GM21526 (cell line): ENCODE results near the gene DACH1.

ENCODE experiments used
- ATAC-seq: cut with Tn5 transposase; IDR thresholded peaks from one replicate; pipeline ENCODE4 v1.9.1; 2021; ENCODE audit warnings: moderate library complexity; ENCODE audit not compliant: unreplicated experiment, low FRiP score

The DACH1 gene

DNA sequence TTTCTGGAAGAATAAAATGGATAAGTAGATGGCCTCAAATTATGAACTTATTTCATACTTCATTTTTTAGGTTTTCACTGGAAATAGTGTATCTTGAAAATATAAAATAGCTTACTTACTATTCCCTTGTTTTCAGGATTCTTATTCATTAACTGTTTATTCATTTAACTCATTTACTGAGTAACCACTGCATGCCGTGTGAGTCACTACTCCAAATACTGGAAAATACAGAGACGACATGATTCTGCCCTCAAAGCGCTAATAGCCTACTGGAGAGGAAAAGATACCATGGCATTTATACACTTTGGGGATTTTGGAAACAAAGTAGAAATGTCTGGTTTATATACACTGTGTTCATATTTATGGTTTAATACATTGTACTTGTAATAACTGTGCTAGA lies 270.9 kb downstream of the DACH1 start:
- no peak for ATAC-seq

DNA sequence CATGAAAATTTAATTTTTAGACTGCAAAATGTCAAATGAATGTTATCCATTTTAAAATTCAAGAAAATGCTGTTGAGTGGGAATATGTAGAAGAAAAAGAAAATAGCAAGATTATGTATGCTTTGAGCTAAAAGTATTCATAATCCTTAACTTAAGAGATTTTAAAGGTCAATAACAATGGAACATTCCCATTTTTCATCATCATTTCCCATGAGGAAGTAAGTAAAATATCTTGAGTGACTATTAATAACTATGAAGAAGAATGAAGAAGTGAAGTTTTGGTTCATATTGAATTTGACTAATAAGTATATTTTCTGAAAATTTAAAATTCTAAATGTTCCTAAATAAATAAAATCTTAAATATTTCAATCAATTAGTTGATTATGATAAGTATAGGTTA lies 273.4 kb downstream of the DACH1 start:
- ATAC-seq: no peak

DNA sequence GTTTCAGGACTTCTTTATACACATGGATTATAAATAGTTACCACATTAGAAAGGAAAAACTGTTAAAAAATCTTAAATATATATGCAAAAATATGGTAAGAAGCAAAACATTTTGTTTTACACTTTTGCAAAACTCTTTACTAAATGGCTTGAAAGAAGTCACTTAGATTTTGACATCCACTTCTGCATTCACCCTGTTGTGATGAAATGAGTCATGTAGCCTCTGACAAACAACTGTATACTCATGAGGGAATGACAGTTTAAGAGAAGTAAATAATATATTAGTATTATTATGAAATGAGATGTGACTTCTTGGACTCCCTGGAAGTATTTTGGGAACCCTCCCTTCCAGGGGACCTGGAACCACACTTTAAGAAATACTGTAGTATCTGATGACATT lies 275.6 kb downstream of the DACH1 start:
- no peak for ATAC-seq

DNA sequence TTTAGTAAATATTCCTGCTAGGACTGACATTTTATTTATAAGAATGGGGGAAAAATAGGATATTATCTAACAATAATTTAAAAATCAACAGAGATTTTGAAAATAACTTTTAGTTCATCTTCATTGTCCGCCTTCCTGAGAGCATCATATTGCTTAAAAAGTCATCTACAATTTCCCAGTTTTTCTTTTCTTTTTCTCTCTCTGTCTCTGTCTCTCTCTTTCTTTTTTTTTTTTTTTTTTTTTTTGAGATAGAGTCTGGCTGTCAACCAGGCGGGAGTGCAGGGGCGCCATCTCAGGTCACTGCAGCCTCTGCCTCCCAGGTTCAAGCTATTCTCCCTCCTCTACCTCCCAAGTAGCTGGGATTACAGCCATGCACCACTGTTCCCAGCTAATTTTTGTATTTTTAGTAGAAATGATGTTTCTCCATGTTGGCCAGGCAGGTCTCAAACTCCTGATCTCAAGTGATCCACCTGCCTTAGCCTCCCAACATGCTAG lies 276.3 kb downstream of the DACH1 start:
- no peak for ATAC-seq

DNA sequence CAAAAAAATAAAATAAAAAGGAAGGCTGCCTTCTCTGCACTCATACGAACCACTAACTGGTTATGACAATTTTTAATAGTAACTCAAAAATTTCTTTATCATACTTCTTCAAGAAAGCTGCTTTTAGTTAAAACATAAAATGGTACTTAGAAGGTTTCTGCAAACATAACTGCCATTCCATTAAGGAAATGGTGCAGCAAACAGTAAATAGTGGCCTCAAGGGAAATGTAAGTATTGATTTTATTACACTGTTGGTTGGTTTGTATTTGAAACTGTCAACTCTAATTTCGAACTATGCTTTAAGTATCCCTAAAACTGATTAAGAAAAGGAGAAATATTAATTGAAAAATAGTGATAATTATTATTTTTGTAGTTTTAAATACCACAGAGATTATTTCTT lies 278.0 kb downstream of the DACH1 start:
- ATAC-seq: no peak

DNA sequence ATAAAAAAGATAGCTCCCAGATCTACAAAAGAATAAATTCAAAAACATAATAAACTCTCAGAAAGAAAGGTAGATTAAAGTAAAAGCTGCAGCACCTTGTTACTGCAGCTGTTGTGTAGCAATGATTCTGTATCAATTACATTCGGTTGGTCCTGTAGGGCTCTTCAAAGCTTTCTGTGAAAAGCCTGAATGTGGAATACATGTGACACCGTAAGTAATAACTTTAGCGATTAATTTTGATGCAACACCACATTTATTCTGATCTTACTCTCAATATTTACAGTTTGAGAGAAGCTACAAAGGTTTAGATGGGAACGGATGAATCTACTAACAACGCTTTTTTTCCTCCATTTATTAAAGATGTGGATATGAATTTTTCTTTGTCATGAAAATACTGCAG lies 279.2 kb downstream of the DACH1 start:
- ATAC-seq: no peak

DNA sequence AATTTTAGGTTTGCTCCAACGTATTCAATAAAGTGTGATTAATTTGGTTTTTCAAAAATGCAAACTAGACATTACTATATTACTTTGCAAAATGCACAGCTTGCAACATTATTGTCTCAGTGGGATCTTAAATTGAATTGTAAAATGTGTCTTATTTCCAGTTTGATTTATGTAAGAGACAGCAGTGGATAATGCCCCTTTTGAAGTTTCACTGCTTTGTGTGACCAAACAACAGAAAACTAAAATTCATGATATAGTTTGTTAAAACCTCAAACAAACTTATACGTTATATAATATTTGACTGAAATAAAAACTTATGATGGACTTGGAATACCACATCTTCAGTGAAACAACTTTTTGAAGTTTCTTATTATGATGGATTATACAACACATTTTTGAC lies 279.8 kb downstream of the DACH1 start:
- no peak for ATAC-seq

DNA sequence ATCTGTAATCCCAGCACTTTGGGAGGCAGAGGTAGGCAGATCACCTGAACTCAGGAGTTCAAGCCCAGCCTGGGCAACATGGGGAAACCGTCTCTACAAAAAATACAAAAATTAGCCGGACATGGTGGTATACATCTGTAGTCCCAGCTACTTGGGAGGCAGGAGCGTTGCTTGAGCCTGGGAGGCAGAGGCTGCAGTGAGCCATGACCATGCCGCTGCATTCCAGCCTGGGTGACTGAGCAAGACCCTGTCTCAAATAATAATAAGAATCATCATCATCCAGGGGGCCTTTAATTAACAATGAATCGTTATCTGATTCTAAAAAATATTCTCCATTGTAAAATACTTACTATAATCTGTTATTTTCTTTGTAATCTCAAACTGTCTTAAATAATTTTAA lies 283.4 kb downstream of the DACH1 start:
- ATAC-seq: no peak

DNA sequence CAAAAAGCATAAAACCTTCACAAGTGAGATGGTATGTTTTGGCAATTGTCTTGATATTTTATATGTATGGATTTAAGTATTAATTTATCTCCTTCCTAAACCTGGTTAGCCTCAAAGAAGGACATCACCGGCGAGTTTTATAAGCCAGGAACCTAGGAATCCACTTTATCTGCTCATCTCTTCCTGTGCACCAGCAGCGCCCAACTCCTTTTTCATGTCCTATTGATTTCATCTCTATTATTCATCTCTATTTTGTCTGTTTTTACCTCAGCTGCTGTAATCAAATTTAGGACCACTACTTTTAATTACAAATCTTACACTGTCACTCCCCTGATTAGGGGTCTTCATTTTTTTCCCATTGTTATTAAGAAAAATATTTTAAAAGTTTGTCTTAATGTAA lies 286.4 kb downstream of the DACH1 start:
- no peak for ATAC-seq

DNA sequence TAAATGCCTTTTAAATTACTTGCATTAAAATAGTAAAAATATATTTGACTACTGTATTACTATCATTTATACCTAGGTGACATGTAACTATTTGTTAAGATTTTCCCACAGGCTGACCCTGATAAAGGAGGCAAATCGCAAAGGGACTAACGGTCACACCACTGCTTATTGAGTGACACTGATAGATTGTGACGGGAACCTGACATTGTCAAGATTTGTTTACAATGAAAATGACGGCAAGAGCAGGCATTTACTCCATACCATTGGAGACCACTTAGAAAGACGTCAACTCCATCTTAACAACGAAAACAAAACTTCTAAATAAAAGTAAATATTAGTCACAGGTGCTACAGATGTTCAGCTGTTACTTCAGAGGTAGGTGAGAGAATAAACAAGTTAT lies 289.0 kb downstream of the DACH1 start:
- no peak for ATAC-seq

DNA sequence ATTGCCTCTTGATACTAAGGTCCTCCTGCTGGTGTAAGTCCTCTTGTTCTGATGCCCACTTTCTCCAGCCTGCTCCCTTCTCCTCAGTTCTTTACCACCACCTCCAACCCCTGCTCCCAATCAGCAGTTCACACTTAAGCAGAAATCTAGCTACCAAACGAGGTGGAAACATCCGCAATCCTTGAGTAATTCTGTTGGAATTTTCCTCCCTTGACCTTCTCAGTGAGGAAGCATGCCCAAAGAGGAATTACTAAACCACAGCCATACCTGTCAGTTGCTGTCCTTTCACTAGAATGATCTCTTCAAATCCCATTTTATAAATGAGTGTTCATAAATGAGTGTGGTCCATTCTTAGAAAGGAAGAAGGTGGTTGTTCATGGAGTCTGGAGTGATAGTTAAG lies 289.9 kb downstream of the DACH1 start:
- ATAC-seq: no peak

DNA sequence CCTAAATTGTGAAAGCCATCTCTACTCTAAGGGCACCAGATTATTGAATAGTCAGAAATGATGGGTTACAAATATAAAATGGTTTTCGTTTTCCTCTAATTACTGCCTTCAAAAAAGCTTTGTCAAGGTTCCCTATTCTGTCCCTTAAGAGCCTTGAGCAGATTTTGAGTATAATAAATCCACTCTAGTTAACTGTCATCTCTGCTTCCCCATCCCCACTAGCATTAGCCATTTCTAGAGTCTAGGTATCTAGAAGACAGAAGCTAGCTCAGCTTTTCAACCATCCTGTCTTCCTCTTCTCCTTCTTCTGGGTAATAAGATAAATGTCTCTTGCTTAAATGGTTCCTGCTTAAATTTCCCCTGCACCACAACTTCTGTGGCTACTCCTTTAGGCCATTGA lies 290.4 kb downstream of the DACH1 start:
- ATAC-seq: no peak

DNA sequence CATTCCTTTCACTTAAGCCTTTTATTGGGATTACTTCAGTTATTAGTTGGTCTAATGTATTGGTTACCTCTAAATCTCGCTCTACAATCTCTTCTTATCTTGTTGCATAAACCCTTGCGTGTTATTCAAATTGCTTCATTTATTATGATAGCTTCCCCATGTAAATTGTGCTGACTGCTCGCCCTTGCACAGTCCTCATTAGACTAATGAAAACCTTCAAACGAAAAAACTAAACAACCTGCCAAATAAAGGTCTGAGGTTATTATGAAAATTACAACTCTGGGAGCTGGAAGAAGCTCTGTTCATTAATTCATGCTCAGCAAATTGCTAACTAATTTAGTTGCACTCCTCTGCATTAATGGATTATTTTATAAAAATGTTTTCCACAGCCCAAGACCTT lies 320.1 kb downstream of the DACH1 start:
- no peak for ATAC-seq

DNA sequence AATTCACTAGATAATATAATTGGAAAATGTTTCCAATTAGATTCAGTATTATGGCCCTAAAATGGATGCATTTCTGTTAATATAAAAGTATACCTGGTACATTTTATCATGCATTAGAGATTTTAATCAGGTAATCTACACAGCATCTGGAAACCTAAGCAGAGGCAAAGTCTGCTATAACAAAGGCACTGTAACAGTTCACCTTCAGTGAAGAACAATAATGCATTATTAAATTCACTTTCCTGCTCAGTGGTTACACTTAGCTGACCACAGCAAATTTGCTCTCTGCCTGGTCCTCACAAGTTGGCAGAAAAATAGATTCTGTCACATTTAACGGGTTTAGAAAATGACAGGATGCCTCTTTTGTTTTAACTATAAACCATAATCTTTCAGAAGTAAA lies 326.9 kb downstream of the DACH1 start:
- ATAC-seq: no peak

DNA sequence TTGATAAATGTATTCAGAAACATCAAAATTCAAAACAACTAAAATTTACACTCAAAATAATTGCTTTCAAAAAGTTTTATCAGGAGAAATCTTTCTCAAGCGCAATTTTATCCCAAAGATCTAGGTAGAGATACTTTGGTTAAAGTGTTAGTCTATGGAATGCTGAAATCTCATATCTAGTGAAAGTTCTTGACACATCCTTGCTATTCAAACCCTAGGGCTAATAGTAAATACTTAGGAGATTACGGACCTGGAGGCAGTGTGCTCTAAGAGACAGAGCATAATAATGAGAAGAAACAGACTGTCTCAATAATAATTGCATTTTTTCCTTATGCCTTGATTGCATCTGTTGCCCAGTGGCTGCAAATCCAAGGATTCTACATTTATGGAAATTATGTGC lies 330.8 kb downstream of the DACH1 start:
- no peak for ATAC-seq

DNA sequence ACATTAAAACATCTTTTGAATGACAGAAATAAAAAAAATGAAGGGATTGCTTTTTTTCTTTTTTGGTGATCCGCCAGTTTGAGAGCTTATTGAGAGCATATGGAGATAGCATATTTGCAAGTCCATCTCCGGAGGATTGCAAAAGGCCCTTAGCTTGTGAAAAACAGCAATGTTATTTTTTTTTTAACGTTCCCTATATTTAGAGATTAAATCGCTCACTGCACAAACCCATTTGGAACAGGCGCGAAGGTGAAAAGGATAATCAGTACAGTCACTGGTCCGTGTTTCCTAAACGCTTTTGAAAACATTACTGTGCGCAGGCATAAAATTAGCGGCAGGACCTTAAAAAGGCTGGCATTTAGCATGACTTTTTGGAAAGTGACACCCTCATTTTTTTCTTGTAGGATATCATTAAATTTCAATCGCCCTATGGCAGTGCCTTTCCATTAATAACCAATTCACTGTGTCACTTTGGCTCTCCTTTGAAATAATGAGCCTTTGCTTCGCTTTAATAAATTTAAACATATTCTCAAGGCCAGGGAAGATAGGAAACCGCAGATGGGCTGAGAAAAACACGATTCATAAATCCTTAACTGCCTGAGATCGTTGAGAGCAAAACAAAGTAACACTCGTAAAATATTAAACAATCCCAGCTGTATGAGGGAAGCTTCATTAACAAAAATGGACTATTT lies 342.2 kb downstream of the DACH1 start:
- ATAC-seq: no peak

DNA sequence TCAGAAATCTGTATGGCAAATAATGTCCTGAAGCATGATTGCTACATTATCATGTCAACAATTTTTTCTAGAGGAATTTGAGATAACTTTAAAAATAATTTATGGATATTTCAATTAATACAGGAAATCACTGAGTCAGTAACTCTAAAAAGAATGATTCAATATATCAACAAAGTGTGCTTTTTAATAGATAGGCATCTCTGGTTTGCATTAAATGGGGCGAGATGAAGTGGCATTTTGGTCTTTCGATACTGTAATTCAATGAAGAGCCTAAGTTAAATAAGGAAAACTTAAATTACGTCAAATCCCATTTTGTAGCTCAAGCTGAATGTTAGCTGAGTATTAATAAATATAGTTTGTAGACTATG lies 342.8 kb downstream of the DACH1 start:
- ATAC-seq: no peak

DNA sequence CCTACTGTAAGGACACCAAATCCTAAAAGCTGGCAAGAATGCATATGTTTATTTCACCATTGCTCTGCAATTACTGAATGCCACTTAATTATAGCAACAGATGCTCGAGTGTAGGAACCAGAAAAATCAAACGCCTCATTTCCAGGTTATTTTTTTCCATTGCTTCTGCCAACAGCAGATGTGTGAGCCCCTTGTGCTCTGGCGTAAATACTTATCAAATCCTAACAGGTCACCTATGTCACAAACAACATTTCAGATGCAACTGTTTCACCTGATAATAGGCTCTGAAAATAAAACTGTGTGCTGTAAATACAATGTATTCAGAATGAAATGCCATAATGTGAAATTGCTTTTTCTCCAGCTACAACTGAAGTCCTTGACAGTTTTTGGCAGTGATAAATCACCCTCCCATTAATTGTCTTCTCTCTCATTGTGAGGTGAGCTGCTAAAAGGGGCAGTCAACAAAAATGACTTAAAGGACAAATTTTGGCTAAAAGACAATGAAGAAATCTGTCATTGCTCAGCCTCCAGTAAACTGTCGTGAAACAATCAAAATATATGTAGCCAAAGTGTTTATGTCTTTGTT lies 344.0 kb downstream of the DACH1 start:
- ATAC-seq: no peak

DNA sequence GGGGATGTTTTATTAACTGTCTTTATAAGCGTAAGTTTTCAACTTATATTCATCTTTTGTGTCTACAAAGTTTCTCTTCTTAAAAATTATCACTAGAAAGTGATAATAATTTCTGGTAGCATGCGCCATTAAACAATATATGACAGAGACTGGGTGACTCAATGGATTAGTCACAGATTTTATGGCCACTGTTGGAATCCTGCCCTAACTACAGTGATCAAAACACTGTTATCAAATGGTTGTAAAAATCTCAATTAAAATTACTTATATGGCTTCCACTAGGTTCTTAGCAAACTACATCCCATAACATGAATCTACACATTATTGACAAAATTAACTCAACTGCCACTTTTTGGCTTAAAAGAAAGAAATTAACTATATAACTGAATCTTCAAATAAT lies 350.0 kb downstream of the DACH1 start:
- no peak for ATAC-seq

DNA sequence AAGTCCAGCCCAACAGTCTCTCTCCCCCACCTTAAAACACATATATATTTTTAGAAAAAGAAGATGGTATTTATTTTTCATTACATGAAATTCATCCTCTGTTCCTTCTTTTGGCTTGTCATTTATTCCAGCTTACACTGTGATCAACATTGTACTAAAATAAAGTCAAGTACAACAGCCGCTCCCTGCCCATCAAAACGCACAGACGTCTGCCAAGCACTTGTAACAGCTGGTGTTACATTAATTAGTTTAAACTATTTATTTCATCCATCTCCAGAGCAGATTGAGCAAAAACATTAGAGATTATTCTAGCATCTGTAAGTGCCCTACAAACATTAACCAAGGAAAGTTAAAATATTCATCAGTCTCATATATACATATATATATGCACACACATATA lies 350.5 kb downstream of the DACH1 start:
- no peak for ATAC-seq

DNA sequence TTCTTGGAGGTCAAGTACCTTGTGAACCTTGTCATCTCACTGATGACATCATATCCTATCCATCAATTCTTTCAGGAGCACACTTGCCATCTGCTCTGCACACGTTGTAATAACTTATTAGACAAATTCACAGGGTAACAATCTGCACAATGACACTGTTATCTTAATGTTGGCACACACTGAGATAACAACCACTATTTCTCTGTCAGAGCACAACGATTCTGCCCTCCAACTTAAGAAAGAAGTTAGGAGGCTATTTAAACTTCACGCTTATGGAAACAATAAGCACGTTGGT lies 351.3 kb downstream of the DACH1 start:
- no peak for ATAC-seq

DNA sequence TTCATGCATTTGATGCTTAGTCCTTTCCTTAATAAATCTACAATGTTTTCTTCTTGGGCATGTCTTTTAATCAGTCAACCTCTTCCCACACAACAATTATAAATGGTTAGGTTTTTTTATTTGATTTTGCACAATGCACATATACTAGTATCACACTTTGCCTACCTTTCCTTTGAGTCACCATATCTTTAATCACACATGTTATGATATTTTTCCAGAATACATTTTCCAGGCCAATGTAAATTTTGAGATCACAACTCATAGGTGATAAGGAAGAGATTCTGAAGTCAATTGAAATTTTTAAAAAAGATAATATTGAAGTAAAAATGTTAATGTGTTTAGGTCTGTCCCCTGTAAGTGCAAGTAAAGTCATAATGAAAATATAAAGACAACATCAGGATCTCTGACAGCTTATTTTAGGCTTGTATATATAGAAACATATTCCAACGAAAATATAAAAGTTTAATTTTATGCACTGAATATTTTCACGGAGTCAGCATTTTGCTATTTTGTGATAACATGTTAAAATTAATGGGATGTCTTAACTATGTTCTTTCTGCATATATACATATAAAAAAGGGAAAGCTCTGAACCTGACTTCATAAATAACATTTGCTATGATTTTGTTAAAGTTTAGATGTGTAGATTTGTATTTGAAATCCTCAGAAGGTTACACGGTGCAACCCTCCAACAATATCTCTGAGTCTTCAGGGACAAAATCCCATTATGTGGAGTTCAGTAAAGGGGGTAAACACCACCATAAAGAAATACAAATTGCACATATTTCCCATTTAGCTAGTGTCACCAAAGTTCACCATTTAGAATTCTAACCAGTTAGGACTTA lies 351.9 kb downstream of the DACH1 start:
- ATAC-seq: no peak
